HL-60/S4 (cell line): Measurements from ENCODE around the gene CLIP1.
"Not testable (repeated sequence)": the region's sequence is repeated elsewhere in the genome, so short reads cannot be mapped to it uniquely, and the experiment has no call there.

Experiments used
- in situ Hi-C: fragments of 300-500 bp; cut with MboI; formaldehyde crosslinking; loops from 2 replicates; pipeline ENCODE4 v1.14.3; 2022; ENCODE audit warnings: low sequenced_read_pairs

CLIP1 gene

DNA sequence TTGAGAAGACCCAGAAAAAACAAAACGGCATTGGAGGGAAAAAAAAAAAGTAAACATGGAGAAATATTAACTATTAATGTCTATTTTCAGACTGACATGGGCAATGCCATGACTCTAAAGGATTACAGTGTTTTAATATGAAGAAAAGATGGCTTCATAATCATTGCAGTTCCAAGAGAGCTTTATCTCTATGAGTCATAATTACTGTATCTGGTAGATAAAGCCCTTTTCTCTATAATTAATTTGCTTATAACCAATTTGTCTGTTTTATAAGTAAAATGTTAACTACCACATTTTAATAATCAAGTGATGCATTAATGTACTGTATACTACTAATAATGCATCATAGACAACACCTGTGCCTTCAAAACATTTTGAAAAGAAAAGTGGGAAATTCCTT lies 59.7 kb downstream of the CLIP1 start:
- in situ Hi-C loops, result no loop called here

DNA sequence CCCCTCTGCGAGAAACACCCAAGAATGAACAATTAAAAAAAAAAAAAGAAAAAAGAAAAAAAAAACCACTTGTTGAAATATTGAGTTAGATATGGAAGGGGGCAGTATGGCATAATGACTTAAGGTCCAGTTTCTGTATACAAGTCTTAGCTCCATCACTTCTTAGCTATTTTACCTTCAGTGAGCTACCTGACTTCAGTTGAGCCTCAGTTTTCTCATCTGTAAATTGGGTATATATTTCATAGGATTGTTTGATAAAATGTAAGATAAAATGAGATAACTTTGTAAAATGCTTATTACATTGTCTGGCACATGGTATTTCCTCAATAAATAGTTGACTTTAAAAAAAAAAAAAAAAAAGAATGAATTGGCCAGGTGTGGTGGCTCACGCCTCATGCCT lies 64.1 kb downstream of the CLIP1 start:
- in situ Hi-C loops, result not testable (repeated sequence)

DNA sequence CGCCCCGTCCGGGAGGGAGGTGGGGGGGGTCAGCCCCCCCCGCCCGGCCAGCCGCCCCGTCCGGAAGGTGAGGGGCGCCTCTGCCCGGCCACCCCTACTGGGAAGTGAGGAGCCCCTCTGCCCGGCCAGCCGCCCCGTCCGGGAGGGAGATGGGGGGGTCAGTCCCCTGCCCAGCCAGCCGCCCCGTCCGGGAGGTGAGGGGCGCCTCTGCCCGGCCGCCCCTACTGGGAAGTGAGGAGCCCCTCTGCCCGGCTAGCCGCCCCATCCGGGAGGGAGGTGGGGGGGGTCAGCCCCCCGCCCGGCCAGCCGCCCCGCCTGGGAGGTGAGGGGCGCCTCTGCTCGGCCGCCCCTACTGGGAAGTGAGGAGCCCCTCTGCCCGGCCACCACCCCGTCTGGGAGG lies 64.9 kb downstream of the CLIP1 start:
- in situ Hi-C loops, result not testable (repeated sequence)

DNA sequence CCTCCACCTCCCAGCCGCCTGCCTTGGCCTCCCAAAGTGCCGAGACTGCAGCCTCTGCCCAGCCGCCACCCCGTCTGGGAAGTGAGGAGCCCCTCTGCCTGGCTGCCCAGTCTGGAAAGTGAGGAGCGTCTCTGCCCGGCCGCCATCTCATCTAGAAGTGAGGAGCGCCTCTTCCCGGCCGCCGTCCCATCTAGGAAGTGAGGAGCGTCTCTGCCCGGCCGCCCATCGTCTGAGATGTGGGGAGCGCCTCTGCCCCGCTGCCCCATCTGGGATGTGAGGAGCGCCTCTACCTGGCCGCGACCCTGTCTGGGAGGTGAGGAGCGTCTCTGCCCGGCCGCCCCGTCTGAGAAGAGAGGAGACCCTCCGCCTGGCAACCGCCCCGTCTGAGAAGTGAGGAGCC lies 65.5 kb downstream of the CLIP1 start:
- in situ Hi-C loops, result not testable (repeated sequence)

DNA sequence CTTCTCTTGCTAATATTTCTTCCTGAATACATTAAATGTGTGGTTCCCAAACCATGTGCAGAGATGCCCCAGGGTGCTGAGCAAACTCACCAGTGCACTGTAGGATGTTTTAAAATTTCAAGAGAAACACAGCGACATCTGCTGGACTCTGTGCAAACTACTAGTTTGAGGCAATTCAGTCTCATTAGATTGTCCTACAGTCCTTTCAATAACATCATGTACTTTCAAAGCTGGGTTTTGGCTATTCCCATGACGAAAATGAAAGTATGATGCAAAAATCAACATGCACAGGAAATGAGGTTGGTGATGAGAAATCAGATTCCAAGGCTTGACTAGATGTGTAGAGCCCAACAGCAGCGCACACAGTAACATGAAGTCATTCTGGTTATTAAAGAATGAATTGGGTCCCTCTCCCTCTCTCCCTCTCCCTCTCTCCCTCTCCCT lies 66.3 kb downstream of the CLIP1 start:
- in situ Hi-C loops, result no loop called here

DNA sequence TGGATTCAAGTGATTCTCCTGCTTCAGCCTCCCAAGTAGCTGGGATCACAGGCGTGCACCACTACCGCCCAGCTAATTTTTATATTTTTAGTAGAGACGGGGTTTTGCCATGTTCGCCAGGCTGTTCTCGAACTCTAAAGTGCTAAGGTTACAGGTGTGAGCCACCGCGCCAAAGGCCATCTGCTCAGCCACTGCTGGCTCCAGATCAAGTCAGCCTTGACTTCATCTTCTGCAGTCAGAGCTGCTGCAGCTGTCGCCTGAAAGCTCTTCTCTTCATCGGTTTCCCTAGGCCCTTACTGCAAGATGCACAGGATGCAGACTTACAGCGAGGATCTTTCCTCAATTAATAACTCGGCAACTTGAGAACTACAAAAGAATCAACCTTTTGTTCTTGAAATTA lies 66.8 kb downstream of the CLIP1 start:
- in situ Hi-C loops, result no loop called here

DNA sequence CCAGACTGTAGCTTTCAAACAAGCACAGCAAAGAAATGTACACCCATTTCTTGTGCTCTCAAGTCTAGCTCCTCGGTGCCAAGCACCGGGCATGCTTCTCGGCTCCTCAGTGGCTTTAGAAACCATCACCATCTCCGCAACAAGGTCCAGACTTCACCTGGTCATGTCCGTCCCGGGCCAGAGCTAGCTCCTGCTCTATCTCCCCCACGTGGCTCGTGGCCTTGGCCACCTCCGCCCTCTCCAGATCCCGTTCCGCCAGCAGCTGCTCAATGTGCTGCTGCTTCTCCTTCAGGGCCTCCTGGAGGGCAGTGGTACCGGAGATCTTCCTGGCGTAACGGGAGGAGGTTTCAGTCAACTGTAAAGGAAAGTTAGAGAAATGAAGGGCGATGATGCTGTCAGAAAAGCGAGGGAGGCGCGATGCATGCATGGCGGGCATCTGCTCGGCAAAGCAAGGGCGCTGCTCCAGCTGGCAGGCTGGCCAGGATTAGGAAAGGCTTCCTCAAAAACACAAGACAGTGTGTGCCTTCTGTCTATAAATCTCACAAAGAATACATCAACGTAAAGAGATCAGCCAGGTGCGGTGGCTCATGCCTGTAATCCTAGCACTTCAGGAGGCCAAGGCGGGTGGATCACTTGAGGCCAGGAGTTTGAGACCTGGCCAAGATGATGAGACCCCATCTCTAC lies 67.4 kb downstream of the CLIP1 start:
- in situ Hi-C loops, result no loop called here

DNA sequence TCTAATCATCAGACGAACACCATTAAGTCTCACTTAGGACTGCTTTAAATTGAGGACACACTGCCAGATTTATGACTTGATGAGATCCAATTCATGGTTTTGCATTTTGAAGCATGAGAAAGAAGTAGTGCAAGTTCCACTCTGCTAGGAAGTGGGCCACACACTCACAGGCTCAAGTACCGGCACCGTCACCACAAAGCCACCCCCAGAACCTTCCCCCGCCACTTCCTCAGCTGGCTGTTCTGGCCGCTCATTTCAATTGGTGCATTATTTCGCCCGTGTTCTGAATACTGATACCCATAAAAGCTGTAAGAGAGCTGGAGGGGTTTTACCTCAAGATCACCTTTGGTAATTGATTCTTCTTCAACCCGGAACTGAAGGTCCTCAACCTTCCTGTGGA lies 70.1 kb downstream of the CLIP1 start:
- in situ Hi-C loops, result no loop called here

DNA sequence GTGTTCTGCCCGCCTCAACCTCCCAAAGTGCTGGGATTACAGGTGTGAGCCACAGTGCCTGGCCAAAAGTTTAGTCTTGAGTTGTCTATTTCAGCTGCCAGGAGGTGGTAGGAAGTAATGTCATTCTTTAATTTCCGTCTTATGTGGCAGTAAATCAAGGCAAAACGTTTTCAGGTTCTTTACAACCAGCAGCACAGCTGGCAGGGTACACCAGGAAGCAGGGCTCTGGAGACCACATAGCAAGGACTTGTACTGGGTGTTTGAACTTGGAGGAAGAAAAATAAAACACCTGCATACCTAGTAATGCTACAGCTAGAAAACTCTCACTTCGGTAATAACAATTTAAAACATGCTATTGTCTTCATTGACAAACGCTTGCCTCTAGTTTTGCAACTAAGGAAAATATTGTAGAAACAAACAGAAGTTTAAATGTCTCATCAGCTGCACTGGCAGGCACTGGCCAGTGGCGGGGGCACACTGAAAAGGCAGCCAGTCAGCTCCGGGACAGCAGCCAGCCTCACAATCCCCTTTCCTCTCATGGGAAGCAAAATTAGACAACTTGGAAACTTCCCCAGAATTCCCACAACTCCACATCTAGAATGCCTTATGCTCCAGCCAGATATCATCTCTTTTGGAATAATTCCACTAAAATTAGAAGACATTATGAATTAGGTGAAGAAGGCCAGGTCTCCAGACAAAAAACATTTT lies 72.2 kb downstream of the CLIP1 start:
- in situ Hi-C loops, result no loop called here

DNA sequence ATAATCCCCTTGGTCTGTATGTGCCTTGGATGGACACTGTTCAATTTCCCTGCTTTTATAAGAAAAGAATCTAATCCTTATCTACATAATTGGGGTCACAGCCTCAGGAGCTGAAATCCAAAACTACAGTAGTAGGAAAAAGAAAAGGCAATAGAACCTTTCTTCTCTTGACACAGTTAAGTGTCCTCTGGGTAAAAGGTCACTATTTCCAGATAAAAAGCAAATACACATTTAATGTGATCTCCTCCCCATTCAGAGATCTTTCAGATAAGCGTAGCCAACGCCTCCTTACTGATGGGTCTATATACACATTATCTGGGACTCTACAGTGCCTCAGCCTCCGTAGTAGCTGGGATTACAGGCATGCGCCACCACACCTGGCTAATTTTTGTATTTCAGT lies 73.4 kb downstream of the CLIP1 start:
- in situ Hi-C loops, result no loop called here

DNA sequence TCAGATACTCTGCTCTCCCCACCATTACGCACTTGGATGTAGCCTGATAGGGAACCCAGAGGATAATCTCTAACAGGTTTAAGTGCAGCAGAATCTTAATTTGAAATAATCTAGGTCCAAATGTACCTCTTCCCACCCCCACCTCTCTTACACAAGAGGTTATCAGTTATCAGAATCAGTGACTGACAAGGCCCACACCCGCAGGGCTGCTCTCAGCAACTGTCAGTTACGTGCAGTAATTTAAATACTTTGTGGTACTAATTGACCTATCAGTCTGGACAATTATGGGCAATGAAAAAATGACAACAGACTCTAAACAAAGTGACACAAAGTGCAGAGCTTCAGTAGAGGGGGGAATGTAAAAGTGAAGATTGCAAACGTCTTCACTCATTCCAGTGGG lies 74.0 kb downstream of the CLIP1 start:
- in situ Hi-C loops, result no loop called here

DNA sequence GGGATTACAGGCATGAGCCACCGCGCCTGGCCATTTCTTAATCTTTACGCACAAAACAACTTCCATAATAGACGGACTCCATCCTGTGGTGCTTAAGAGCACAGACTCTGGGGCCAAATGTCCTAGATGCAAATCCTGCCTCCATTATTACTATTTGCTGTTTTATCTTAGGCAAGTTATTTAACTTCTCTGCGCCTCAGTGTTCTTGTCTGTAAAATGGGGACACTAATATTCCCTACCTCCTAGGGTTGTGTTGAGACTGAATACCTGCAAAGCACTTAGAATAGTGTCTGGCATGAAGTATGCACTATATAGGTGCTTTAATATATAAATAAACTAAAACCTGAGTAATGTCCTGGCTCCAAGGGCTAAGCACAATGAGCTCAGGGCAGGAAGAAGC lies 76.4 kb downstream of the CLIP1 start:
- in situ Hi-C loops, result no loop called here

DNA sequence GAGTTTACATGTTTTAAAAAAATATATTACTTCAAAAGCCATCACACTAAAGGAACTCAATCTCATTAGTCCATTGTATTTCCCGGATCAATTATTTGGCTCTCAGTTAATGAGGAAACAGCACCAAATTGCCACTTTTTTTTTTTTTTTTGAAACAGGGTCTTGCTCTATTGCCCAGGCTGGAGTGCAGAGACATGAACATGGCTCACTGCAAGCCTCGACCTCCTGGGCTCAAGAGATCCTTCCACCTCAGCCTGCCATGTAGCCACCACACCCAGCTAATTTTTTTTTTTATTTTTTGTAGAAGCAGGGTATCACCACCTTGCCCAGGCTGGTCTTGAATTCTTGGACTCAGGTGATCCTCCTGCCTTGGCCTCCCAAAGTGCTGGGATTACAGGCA lies 77.4 kb downstream of the CLIP1 start:
- in situ Hi-C loops, result no loop called here

DNA sequence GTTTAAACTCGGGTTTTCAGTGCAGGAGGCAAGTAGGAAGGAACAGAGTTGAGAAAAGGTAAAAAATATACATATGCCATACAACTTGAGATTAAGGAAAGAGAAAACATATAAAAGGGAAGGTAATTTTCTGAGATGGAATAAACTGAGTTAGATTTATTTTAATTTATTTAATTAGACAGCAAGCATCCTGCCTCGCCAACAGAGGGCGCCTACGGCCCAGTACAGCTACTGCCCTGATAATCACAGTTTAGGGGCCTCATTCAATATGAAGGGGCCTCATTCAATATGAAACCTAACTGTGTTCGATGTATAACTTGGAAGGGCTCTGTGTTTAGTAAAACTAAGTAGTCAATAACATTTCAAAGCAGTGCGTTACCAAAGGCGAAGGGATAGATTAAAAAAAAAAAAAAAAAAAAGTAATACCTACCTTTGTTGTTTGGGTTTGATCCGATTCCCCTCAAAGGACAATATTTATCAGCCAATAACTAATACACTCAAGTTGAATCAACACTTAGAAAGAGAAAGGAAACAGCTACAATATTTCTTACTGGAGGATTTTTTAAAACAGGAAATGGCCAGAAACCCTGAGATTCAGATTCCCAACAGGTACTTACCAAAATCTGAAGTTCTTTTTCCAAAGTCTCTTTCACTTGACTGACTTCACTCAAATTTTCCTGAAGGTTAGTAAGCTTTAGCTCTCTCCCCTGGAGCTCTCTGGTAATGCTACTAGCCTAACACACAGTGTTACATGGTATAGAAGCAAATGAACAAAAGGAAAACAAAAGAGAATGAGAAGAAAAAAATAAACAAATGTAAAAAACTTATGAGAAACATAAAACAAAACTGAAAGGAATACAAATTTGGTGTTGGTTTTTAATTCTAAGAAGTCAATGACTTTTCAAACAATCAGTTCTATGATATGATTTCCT lies 86.2 kb downstream of the CLIP1 start:
- in situ Hi-C loops, result no loop called here

DNA sequence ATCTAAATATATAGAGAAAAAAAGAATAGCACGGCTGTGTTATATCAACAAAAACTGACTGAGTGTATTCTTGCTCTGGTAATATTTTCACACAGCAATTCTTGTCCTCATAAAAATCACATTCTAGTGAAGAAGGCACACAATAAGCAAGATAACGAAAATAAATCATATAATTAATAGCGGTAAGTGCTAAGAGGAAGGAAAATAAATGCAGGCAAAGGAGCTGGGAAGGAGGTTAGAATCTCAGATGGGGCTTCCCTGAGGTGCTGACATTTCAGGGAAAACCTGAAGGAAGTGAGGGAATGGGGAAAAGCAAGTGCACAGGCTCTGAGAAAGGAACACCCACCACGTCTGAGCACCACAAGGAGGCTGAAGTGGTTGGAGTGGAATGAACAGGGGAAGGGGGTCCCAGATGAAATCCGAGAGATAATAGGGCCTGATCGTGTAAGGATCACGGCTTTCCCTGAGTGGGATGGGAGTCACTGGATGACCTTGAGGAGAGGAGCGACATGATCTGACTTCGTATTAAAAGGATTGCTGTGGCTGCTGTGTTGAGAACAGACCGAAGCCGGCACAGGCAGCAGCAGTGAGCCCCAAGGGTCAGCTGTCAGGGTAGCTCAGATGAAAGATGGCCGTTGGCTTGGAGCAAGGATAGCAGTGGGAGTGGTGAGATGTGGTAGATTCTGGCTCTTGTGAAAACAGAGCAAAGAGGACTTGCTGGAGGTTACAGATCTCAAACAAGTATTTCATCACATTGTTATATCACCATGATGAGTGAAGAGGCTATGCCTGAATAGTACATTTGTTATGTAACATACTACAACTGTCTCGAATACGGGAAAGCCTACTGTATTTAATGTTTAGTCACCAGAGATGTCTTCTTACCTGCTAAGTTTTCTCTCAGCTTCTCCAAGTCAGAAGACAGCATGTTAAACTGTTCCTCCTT lies 89.1 kb downstream of the CLIP1 start:
- in situ Hi-C loops, result no loop called here

DNA sequence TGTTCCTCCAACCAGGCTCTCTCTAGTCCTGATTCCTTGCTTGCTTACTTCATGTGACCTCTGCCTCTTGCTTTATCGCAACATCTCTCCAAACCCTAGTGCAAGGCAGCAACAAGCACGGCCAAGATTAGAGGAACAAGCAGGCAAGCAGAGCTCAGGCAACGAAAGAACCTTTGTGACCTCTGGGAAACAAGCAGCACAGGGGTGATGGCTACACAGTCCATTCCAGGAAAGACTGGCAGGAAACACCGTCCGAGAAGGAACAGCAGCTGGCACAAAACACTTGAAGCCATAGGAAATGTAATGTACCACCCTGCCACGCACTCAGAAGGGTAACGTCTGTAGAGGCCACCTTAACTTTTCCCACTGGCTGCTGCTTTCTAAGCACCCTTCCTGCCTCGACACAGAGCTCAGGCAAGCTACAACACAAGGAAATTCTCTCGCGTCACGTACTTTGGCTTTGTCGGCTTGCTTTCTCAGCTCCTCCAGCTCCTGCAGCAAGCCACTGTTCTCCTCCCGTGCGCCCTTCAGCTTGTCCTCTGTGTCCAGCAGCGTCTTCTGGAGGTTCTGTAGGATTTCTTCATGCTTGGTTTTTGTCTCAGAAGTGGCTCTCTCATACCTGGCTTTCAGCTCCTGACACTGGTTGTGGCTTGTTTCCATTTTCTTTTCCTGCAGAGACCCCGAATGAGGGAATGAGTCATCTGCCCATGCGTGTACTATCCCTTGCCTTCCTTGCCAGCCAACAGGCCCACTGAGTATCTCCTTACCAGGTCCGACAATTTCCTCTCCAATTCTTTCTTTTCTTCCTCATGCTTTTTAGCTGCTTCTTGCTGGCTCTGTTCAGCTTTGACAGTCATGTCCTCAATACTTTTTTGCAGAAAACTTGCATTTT lies 94.7 kb downstream of the CLIP1 start:
- in situ Hi-C loops, result no loop called here

DNA sequence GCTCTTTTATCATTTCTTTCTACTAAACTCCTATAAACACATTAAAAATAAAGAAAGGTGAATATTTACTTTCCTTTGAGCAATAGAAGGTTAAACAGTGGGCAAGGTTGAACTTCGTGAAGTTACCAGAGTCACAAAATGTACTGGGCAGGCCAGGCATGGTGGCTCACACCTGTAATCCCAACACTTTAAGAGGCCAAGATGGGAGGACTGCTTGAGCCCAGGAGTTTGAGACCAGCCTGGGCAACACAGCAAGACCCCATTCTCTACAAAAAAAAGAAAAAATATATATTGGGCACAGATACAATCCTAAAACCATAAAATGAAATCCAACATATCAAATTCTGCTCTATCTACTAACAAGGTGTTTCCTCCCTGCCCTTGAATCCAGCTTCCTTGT lies 95.5 kb downstream of the CLIP1 start:
- in situ Hi-C loops, result no loop called here

DNA sequence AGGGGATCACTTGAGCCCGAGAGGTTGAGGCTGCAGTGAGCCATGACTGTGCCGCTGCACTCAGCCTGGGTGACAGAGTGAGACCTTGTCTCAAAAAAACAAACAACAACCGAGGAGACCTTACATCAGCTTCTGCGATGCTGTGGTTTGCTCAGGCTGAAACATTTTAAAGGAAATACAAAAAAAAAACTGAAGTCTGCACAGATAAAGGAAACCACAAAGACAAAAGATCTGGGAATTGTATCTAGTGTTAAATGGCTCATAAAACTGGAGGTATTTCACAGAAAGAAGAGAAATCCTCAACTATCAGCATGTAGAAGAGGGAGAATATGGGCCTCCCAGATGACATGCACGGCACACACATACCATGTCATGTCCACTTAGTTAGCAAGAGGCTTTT lies 95.9 kb downstream of the CLIP1 start:
- in situ Hi-C loops, result no loop called here

DNA sequence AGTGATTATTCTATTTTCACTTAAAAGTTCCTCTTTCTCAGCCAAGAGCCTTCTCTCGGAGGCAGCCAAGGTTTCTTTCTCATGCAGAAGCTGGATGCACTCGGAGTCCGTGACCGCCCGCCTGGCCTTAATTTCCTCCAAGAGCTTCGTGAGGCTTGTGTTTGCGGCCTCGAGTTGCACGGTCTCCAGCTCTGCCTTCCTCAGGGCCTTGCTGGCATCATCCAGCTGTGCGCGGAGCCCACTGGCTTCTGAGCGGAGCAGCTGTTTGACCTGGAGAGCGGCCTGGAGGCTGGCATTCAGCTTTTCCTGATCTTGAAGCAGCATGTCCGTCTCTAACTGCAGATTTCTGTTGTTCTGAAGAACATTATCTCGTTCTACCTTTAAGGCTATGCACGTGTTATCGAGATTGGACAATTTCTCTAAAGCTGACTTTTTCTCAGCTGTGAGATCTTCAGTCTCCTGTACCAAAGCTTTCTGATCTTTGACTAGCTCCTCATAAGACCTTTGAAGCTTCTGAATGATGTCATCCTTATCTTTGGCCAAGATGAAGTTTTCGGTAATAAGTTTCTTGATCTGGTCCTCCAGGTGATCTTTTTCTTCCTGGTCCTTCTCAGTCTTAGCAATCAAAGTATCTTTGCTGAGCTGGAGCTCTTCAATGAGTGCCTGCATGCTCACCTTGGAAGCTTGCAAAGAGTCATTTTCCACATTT lies 99.0 kb downstream of the CLIP1 start:
- in situ Hi-C loops, result no loop called here
